GM15510 (cell line): Measurements from ENCODE around the gene CXCL3.

Experiments
- POLR2A ChIP-seq: IDR thresholded peaks from 3 replicates; pipeline ENCODE4 v1.6.1; 2011; ENCODE audit warnings: borderline replicate concordance; ENCODE audit not compliant: insufficient read length; ENCODE audit errors: extremely low read depth

The CXCL3 gene

DNA sequence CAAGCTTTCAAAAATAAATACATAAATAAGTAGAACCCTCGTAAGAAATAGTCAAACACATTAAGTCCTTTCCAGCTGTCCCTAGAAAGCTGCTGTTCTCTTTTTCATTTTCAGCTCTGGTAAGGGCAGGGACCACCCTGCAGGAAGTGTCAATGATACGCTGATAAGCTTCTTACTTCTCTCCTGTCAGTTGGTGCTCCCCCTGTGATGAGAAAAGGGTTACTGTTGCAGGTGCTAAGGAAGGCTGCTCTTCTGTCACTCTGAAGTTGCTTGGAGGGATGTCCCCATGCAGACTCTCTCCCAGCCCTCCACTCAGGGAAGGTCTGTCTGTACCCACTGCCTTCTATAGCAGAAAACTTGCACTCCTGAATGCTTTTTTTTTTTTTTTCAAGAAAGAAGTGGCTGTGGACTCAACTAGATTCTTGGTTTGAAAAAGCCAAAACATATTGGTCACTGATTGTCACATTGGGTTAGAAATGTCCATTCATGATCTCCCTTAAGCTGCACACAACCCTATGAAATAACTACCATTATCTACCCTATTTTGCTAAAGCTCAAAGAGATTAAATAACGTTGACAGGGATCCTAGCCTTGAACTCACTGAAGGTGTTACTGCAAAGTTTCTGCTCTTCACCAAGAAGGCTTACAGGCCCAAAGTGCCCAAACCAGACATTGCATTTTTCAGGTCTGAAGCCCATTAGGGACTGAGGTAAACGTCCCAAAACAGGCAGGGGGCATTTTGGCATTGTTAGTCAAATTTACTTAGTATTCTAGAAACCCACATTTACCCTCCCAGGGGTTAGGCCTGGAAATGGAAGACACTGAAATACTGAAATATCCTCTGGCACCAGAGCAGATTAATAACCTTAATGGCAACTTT lies 1.2 kb downstream of the CXCL3 start:
- TF ChIP-seq POLR2A = no peak

DNA sequence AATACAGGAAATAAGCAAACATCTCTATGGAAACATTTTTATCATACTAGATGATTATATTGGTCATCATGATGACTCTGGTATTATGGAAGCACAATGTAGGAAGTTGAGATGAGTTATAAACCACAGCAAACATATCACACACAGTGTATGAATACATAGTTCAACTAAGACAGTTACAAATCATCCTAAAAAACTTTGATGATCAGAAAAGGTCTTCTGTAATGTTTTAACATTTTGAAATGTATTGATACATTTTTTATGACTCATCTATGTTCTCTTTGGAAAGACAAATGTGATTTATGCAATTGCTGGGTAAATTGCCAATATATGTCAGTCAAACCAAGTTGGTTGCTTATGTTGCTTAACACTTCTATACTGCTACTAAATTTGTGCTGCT lies 4.8 kb downstream of the CXCL3 start:
- no peak for TF ChIP-seq POLR2A

DNA sequence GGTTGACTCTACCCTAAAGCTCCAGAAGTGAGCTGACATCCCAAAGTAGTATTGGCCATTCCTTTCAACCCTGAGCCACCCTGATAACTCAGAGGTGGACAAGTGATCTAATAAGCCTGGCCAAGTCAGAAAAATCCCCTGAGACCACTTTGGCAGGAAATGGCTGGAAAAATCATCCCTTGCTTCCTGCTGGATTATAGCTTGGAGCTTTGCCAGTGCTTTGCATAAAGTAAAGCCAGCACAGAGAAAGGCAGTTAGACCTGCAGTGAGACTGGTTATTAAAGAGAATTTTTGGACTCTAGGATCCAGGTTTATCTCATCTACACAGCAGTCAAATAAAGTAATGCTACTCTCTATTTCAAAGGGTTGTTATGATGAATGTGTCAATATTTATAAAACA lies 6.4 kb downstream of the CXCL3 start:
- TF ChIP-seq POLR2A = no peak

DNA sequence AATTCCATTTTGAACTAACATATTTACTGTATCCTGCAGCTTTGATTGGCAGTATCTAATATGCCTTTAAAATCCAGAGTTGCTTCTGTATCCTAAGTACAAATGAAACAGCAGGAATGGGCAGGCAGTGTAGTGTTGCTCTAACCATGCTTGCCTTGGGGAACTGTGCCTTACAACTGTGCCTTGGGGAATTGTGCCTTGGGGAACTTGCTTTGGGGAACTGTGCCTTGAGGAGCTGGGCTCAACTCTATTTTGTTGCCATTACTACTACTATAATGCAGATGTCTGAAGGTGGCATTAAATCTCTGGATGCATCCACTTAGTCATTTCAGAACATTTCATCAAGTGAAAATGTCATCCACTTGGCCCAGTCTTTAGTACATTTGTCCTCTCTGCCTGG lies 6.9 kb downstream of the CXCL3 start:
- no peak for TF ChIP-seq POLR2A

DNA sequence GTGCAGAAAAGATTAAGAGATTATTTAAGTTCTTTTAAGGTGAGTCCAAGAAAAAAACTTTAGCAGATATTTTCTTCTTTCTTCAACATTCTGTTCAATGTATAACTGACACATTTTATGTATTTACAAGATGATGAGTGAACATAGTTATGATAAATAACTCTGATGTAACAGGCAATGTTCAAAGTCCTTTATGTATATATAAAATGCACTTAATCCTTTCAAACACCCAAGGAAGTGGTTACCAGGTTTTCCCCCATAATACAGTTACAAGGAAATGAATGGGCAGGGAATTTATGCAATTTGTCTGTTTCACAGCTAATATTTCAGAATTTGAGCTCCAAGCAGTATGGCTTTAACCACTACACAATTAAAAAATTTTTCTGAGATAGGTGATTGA lies 8.2 kb downstream of the CXCL3 start:
- no peak for TF ChIP-seq POLR2A

DNA sequence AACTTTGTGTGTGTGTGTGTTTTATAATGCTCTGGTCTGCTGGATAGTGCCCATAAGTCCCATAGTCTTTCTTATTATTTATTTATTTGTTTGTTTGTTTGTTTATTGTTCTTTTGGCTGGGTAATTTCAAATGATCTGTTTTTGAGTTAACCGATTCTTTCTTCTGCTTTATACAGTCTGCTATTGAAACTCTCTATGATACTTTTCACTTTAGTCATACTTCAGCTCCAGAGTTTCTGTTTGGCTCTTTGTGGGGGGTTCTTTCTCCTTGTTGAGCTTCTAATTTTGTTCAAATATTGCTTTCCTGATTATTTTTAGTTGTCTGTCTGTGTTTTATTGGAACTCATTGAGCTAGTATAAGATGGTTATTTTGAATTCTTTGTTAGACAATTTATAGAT lies 10.0 kb downstream of the CXCL3 start:
- no peak for TF ChIP-seq POLR2A

DNA sequence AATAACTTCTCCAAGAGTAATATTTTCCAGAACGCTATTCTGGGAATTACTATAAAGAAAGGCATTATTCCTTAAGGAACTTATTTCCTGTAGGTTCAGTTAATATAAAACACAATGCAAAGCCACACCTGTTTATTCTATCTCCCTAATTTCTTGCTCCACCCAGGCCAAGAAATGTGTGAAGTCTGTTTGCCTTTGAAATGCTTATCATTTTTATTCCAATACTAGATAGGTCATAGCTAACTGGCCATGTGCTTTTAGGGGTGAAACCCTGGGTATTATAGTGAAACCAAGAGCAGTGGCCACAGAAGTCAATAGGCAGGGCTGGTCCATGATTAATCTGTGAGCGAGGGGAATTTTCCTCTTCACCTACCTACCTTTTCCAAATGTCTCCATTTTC lies 14.8 kb downstream of the CXCL3 start:
- TF ChIP-seq POLR2A = no peak

DNA sequence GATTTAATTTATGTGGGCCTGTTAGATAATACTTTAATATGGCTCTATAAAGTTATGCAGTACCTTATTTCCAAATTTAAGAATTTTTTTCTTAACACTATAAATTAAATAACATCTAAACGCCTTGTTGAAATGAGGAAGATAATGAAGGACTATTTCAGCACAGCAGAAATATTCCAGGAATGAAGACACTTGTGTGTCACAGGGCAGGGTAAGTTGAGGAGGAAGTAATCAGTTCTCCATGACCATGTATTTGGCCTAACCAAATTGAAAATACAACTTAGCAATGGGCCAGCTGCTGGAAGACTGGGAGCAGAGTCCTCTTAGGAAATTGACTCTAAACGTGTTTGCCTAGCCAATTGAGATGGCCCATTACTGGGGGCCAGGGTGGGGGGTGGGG lies 16.9 kb downstream of the CXCL3 start:
- no peak for TF ChIP-seq POLR2A

DNA sequence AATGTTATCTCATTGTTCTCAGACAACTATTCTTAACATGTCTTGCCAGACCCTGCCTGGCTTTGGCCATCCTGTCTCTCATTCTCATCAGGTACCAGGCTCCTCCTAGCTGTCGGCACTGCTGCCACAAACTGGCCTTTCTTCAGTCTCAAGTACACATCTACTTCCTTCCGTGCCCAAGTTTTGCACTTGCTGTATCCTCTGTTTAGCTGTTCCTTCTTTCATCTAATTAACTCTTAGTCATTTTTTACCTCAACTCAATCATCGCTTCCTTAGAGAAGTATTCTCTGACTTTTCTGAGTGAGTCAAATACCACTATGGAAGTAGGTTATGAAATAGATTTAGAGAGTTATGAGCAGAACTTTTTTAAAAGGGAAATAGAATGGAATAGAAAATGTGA lies 19.7 kb downstream of the CXCL3 start:
- TF ChIP-seq POLR2A = no peak

DNA sequence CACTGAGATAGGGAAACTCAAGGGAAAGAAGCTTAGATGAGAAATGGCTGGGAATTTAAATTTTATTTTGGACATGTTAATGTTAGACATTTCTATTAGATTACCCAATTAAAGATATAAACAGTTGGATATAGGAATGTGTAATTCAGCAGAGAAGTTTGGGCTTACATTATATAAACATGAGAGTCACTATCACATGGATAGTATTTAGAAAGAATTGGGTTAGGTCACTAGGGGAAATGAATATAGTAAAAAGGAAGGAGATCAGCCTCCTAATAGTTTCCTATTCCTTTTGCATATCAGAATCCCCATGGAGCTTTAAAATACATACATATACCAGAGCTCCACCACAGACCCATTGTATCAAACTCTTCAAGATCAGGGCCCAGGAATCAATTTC lies 20.4 kb downstream of the CXCL3 start:
- TF ChIP-seq POLR2A = no peak

DNA sequence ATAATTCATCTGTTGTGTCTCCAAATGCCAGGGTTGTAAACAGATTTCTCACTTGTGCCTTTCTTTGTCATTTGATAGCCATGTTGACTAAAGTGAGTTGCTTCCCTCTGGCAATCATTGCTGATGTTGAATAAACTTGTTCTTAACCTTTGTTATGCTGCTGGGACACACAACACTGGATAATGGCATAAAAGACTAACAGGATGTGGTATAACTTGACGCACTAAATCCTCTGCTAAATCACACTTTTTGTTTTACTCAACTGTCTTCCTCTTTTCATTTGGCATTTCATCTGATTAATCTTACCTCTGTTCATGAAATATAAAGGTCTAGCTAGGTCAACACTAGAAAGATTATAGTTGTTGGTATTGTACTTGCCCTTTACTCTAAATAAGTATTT lies 22.4 kb downstream of the CXCL3 start:
- TF ChIP-seq POLR2A = no peak

DNA sequence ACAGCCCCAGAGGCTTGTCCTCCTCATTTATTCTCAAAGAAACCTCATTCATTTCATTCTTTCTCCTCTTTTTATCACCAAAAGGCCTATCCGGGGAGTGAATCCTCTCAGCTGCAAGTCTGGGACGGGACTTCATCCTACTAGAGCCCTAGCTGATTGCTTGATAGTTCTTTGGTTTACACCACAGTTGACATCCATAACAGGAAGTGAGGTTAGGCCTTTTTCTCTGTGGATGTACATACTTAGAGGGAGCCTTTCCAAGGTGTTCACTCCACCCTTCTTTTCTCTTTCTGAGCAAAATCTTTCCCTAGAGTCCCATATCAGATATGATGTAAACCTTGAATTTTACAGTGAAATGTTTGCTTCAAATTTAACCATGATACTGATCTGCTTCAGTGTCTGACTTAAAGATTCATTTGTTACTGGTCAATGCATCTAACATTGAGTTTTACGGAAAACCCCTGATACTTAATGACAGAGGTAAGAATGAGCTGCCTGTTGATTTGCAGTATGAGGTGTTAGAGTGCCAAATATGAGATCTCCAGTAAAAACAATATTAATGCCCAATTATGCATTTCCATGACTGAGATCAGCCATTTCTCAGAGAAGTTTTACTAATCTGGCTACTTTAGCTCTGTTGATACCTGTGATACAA lies 23.2 kb downstream of the CXCL3 start:
- no peak for TF ChIP-seq POLR2A

DNA sequence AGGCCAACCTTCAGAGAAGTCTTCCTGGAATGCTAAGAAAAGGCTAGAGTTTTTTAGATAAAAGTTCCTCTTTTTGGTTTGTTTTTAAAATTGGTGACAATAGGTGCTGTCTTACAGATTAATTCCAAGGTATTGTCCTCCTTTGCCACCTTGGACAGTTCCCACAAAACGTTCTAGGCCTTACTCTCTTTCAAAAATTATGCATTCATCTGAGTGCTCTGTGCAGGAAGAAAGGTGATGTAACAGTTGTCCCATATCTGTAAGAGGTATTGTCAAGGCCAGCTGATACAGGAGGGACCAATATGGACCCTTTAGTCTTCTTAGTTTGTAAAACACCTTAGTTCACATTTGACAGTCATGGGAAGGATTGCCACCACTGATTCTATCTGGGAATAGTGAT lies 24.2 kb downstream of the CXCL3 start:
- no peak for TF ChIP-seq POLR2A

DNA sequence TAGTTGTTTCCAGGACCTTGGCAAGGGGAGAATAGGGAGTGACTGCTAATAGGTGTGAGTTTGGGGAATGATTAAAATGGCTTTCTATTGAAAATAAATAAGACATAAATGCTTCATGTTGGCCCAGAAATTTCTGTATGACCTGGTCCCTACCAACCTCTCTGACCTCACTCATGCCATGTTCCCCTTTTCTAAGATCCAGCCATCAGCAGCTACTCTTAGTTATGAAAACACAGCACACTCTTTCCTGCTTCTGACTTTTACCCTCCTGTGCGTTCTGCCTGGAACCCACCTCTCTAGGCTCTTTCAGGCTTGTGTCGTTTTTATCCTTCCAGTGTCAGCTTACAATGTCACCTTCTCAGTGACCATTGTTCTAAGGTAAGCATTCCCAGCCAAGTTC lies 25.2 kb downstream of the CXCL3 start:
- no peak for TF ChIP-seq POLR2A

DNA sequence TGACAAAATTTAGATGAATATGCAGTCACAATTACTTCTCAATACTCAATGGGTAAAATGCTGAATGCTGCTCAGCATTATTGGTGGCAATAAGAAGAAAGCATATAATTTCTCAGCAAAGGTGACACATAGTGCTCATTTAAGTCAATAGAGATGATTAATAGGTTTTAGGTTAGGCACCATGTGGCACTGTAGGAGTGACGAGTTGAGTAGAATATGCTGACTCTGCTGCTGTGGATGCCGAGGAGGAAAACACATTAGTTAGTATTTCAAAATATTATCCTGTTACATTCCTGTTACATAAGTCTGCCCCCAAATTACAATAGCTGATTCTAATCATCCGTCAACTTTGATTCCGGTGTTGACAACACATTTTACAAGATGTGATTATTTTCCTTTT lies 26.4 kb downstream of the CXCL3 start:
- TF ChIP-seq POLR2A = no peak

DNA sequence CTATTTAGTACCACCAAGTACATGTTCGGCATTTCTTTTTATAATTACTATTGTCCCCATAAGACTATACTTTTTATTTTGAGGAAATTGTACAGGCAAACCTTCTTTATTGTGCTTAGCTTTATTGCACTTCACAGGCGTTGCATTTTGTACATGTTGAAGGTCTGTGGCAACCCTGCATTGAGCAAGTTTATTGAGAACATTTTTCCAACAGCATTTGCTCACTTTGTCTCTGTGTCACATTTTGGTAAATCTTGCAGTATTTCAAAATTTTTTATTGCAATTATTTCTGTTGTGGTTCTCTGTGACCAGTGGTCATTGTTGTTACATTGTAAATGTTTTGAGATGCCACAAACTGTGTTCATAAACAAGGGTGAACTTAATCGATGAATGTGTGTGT lies 29.2 kb downstream of the CXCL3 start:
- no peak for TF ChIP-seq POLR2A

DNA sequence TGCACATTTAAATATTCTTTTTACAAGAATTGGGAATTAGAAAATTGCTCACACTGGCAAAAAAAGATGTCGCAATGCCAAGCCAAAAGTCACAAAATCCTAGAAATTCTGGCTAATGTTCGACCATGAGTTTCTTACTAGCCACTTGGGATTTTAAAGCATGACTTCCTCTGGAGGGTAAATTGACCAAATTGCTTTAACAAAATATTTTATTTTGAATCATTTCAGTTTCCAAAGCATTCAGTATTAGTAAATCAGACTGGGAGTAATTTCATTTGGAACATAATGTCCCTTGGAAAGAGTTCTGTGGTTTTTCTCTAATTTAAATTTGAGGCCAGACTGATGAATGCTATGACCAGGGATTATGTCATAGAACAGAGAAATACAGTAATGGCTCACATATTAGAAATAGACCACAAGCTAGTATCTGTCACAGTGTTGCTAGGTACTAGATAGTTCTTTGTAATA lies 32.4 kb downstream of the CXCL3 start:
- no peak for TF ChIP-seq POLR2A

DNA sequence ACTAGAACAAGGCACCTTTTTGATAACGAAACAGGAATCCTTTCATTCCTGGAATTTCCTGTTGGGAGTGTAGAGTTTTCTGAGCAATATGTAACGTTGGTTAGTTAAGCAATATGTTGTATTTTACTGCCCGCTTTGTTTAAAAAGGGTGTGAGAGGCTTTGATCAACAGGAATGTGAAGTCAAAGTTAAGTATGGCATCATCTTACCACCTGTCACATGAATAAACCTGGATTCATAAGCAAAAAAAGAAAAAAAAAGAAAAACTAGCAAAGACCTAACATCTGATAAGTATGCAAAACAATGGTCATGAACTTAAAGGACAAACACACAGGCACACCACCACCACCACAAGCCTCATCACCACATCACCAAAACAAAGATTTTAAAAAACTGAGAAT lies 33.0 kb downstream of the CXCL3 start:
- no peak for TF ChIP-seq POLR2A
